ENCODE results near the gene TNFSF11. TPM values are rescaled to one million over a fixed set of nuclear protein-coding genes. Genes with fewer than 3 reads are reported as not detected.

TNFSF11 gene
- total and polyA plus RNA-seq, 2 donors (not counting 1 experiment from before 2014, with no cell fraction given): not detected

GRCh38 chr13:42533336-42533591, 40.7 kb upstream of the TNFSF11 start:
- no peak for DNase-seq (ENCODE audit: low read depth in 2 of 2)
- Histone ChIP-seq H3K9me3 (ENCODE audit: control insufficient read depth, insufficient read depth, low read depth, low read length) (no peaks in the 10 kb centered on the region), H3K27ac (ENCODE audit: insufficient read depth, low read length) (no peak overlapping the region), H2AFZ (ENCODE audit: low read length) (no peak overlapping the region), H3K4me3 (replicated peaks in 1 of 4; ENCODE audit: control extremely low read depth in 1 of 4, insufficient read depth in 1 of 4, low read depth in 3 of 4, low read length in 4 of 4) (no peak overlapping the region), H3K27me3 (ENCODE audit: control insufficient read depth, insufficient read depth, low read length) (peaks cover 2% of the 10 kb centered on the region), H3K9ac (ENCODE audit: insufficient read depth, low read length) (no peak overlapping the region), H3K36me3 (ENCODE audit: control insufficient read depth, insufficient read depth, low read length) (no peaks in the 10 kb centered on the region), H3K4me2 (ENCODE audit: extremely low read depth, insufficient read depth, low read length) (no peak overlapping the region), H3K79me2 (ENCODE audit: control insufficient read depth, insufficient read depth, low read length) (no peaks in the 10 kb centered on the region), H4K20me1 (ENCODE audit: control insufficient read depth, extremely low read depth, insufficient read depth, low read length) (no peaks in the 10 kb centered on the region), H3K4me1 (ENCODE audit: control insufficient read depth, extremely low read depth, insufficient read depth, low read length) (no peaks in the 10 kb centered on the region)
- no peak for TF ChIP-seq CTCF (conservative IDR thresholded peaks at IDR 0.05 in 1 of 2, IDR thresholded peaks at IDR 0.05 in 1 of 2; ENCODE audit: low read depth in 1 of 2, low read length in 2 of 2)
- TF ChIP-seq EZH2 (IDR thresholded peaks at IDR 0.05; ENCODE audit: low read length, missing control alignments): no peak

GRCh38 chr13:42534785-42535184, 39.2 kb upstream of the TNFSF11 start:
- no peak for DNase-seq (ENCODE audit: low read depth in 2 of 2)
- no peak overlapping the region for H3K4me2 ChIP-seq (ENCODE audit: extremely low read depth, insufficient read depth, low read length)
- no peaks in the 10 kb centered on the region for H3K9me3 ChIP-seq (ENCODE audit: control insufficient read depth, insufficient read depth, low read depth, low read length)
- H3K4me3 ChIP-seq (replicated peaks in 1 of 4; ENCODE audit: control extremely low read depth in 1 of 4, insufficient read depth in 1 of 4, low read depth in 3 of 4, low read length in 4 of 4): no peak overlapping the region
- no peak overlapping the region for H2AFZ ChIP-seq (ENCODE audit: low read length)
- H3K79me2 ChIP-seq (ENCODE audit: control insufficient read depth, insufficient read depth, low read length): no peaks in the 10 kb centered on the region
- H3K9ac ChIP-seq (ENCODE audit: insufficient read depth, low read length): no peak overlapping the region
- no peaks in the 10 kb centered on the region for H4K20me1 ChIP-seq (ENCODE audit: control insufficient read depth, extremely low read depth, insufficient read depth, low read length)
- TF ChIP-seq EZH2 (IDR thresholded peaks at IDR 0.05; ENCODE audit: low read length, missing control alignments) (no peak), CTCF (conservative IDR thresholded peaks at IDR 0.05 in 1 of 2, IDR thresholded peaks at IDR 0.05 in 1 of 2; ENCODE audit: low read depth in 1 of 2, low read length in 2 of 2) (no peak)
- H3K4me1 ChIP-seq (ENCODE audit: control insufficient read depth, extremely low read depth, insufficient read depth, low read length): no peaks in the 10 kb centered on the region
- no peak overlapping the region for H3K27ac ChIP-seq (ENCODE audit: insufficient read depth, low read length)
- H3K27me3 ChIP-seq (ENCODE audit: control insufficient read depth, insufficient read depth, low read length): peaks cover 2% of the 10 kb centered on the region
- H3K36me3 ChIP-seq (ENCODE audit: control insufficient read depth, insufficient read depth, low read length): no peaks in the 10 kb centered on the region

GRCh38 chr13:42538996-42539395, 35.0 kb upstream of the TNFSF11 start:
- H3K4me1 ChIP-seq (ENCODE audit: control insufficient read depth, extremely low read depth, insufficient read depth, low read length): no peaks in the 10 kb centered on the region
- no peaks in the 10 kb centered on the region for H3K79me2 ChIP-seq (ENCODE audit: control insufficient read depth, insufficient read depth, low read length)
- no peak overlapping the region for H3K4me3 ChIP-seq (replicated peaks in 1 of 4; ENCODE audit: control extremely low read depth in 1 of 4, insufficient read depth in 1 of 4, low read depth in 3 of 4, low read length in 4 of 4)
- no peak overlapping the region for H3K9ac ChIP-seq (ENCODE audit: insufficient read depth, low read length)
- no peak for TF ChIP-seq EZH2 (IDR thresholded peaks at IDR 0.05; ENCODE audit: low read length, missing control alignments)
- TF ChIP-seq CTCF (conservative IDR thresholded peaks at IDR 0.05 in 1 of 2, IDR thresholded peaks at IDR 0.05 in 1 of 2; ENCODE audit: low read depth in 1 of 2, low read length in 2 of 2): no peak
- H2AFZ ChIP-seq (ENCODE audit: low read length): no peak overlapping the region
- H3K36me3 ChIP-seq (ENCODE audit: control insufficient read depth, insufficient read depth, low read length): no peaks in the 10 kb centered on the region
- no peaks in the 10 kb centered on the region for H3K9me3 ChIP-seq (ENCODE audit: control insufficient read depth, insufficient read depth, low read depth, low read length)
- no peak for DNase-seq (ENCODE audit: low read depth in 2 of 2)
- H3K27ac ChIP-seq (ENCODE audit: insufficient read depth, low read length): no peak overlapping the region
- peaks cover 2% of the 10 kb centered on the region for H3K27me3 ChIP-seq (ENCODE audit: control insufficient read depth, insufficient read depth, low read length)
- H4K20me1 ChIP-seq (ENCODE audit: control insufficient read depth, extremely low read depth, insufficient read depth, low read length): no peaks in the 10 kb centered on the region
- H3K4me2 ChIP-seq (ENCODE audit: extremely low read depth, insufficient read depth, low read length): no peak overlapping the region
